Type B pancreatic cell (in vitro differentiated cells): ENCODE measurements around the gene BEST4. TPM values are rescaled to one million over a fixed set of nuclear protein-coding genes. Genes with fewer than 3 reads are reported as not detected.
A peak's percentile ranks its signal among the peaks of the same experiment; 100 is the strongest.
"Not testable (repeated sequence)": the region's sequence is repeated elsewhere in the genome, so short reads cannot be mapped to it uniquely, and the experiment has no call there.

Experiments
- DNase-seq: peaks from one replicate; pipeline ENCODE4 v3.0.0; 2021; ENCODE audit warnings: mixed read lengths; ENCODE audit not compliant: unreplicated experiment; ENCODE audit errors: extremely low spot score
- H3K27ac Mint-ChIP-seq: 2 replicates; pipeline ENCODE4 v1.8.0; 2021; ENCODE audit warnings: mild to moderate bottlenecking, mixed read lengths
- H3K27me3 Mint-ChIP-seq: 2 replicates; pipeline ENCODE4 v1.8.0; 2021; ENCODE audit warnings: mixed read lengths
- H3K36me3 Mint-ChIP-seq: 2 replicates; pipeline ENCODE4 v1.8.0; 2021; ENCODE audit warnings: mixed read lengths
- H3K4me1 Mint-ChIP-seq: one replicate; pipeline ENCODE4 v1.8.0; 2021; ENCODE audit warnings: mixed read lengths; ENCODE audit not compliant: unreplicated experiment
- H3K4me3 Mint-ChIP-seq: 2 replicates; pipeline ENCODE4 v1.8.0; 2021; ENCODE audit warnings: mild to moderate bottlenecking, mixed read lengths
- H3K9me3 Mint-ChIP-seq: 2 replicates; pipeline ENCODE4 v1.8.0; 2021; ENCODE audit warnings: mixed read lengths
- total RNA-seq: library from RNA; stranded (reverse); gene quantifications from 2 replicates; pipeline ENCODE4 v1.2.1, GENCODE V29; 2021; ENCODE audit warnings: low replicate concordance
- TF ChIP-seq, protein P1 (sequence below): fragments of 200-600 bp; sonication (generic); conservative IDR thresholded peaks from 2 replicates; pipeline ENCODE4 v1.5.0; 2021; ENCODE audit warnings: antibody characterized with exemption, mild to moderate bottlenecking

BEST4 gene
- total RNA-seq, 1 donor from 2014 or later, result 0.99 TPM

DNA sequence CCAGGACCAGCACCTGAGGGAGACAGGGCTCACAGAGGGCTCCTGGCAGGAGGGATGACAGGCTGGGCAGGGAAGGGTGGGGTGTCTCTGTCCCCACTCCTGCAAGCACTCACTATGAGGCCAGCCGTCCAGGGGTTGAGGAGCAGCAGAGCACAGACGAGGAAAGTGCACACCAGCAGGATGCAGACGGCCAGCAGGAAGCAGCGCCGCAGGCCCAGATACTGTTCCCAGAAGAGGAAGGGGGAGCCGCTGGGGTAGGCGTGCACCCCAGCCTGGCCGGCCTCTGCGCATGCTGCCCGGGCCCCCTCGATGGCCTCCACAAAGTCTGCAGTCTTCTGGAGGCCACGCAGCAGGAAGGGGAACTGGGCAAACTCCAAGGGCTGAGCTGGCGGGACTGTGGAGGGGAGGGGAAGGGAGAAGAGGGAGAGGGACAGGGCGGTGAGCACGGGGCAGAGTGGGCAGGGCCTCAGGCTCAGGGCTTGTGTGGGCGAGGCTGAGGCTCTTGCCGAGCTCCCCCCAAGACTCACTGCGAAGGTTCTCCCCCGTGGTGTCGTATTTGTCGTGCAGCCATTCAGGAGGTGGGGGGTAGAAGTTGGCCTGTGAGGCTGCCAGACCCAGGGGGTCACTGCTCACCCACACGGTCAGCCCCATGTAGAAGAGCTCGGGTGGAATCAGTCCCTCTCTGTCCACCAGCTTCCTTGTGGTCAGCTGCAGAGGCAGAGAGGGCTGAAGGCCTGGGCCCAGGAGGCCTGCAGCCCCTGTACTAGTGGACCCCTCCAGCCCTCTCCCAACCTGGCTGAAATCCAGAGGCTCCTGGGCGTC lies 38.6 kb upstream of the BEST4 start:
- Mint-ChIP-seq H3K36me3 (no peaks in the 10 kb centered on the region), H3K4me1 (peaks cover 6% of the 10 kb centered on the region), H3K4me3 (no peak overlapping the region), H3K9me3 (no peaks in the 10 kb centered on the region), H3K27me3 (no peaks in the 10 kb centered on the region), H3K27ac (no peak overlapping the region)
- TF ChIP-seq, protein P1, sequence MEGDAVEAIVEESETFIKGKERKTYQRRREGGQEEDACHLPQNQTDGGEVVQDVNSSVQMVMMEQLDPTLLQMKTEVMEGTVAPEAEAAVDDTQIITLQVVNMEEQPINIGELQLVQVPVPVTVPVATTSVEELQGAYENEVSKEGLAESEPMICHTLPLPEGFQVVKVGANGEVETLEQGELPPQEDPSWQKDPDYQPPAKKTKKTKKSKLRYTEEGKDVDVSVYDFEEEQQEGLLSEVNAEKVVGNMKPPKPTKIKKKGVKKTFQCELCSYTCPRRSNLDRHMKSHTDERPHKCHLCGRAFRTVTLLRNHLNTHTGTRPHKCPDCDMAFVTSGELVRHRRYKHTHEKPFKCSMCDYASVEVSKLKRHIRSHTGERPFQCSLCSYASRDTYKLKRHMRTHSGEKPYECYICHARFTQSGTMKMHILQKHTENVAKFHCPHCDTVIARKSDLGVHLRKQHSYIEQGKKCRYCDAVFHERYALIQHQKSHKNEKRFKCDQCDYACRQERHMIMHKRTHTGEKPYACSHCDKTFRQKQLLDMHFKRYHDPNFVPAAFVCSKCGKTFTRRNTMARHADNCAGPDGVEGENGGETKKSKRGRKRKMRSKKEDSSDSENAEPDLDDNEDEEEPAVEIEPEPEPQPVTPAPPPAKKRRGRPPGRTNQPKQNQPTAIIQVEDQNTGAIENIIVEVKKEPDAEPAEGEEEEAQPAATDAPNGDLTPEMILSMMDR, result no peak
- DNase-seq, result no peak

DNA sequence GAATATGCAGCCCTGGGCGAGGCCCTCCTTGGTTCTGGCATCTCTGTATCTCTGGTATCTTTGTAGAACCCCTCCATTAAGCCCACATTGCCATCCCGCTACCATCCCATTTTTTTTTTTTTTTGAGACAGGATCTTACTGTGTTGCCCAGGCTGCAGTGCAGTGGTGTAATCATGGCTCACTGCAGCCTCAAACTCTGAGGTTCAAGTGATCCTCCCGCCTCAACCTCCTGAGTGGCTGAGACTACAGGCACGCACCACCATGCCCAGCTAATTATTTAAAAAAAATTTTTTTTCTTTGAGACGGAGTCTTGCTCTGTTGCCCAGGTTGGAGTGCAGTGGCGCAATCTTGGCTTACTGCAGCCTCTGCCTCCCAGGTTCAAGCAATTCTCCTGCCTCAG lies 36.4 kb upstream of the BEST4 start:
- H3K9me3 Mint-ChIP-seq, H3K4me3 Mint-ChIP-seq, H3K4me1 Mint-ChIP-seq, H3K27me3 Mint-ChIP-seq, DNase-seq, H3K36me3 Mint-ChIP-seq, H3K27ac Mint-ChIP-seq: not testable (repeated sequence)

DNA sequence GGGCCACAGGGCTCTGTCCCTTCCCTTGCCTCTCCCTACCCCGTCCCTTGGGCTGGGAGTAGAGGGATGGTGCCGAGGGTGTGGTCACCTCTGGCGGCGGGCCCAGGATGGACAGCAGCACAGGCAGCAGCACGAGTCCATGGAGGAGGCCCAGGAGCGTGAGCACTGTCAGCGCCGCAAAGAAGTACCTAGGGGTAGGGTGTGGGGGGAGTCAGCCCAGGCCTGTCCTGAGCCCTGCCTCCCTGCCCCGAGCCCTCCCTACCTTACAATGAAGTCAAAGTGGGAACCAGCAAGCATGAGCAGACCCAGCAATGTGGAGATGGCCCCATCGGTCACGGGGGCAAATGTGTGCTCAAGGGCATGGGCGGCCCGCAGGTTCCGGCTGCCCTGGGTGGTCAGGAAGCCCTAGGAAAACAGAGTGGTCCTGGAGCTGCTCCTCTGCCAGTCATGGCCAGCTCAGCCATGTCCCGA lies 35.0 kb upstream of the BEST4 start:
- Mint-ChIP-seq H3K36me3 (no peaks in the 10 kb centered on the region), H3K27me3 (peaks cover 3% of the 10 kb centered on the region), H3K4me1 (peaks cover 16% of the 10 kb centered on the region), H3K27ac (no peak overlapping the region), H3K4me3 (no peak overlapping the region), H3K9me3 (no peaks in the 10 kb centered on the region)
- no peak for DNase-seq
- TF ChIP-seq, protein P1, result no peak

DNA sequence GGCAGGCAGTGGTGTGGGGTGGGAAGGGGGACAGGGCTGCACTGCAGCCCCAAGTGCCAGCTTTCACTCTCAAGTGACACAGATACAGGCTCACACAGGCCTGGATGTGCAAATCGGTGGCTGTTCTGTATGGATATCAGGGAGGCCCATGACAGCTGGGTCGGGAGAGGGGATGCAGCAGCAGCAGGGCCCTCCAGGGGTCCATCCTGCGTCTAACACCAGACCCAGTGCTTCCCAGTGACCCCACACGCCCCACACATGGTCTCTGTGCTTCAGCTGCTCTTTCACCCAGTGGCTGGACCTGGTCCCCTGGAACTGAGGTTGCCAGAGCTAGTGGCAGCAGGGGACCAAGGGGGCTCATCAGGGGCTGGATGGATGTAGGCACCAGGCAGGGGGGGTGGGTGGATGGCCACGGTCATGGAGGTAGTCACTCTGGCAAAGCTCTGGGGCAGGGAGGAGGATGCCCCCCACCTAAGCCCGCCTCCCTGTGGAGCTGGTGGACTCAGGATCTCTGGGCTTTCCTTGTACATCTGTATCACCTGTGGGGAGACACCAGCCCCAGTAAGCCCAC lies 34.2 kb upstream of the BEST4 start:
- H3K27ac Mint-ChIP-seq, result no peak overlapping the region
- H3K27me3 Mint-ChIP-seq, result peaks cover 3% of the 10 kb centered on the region
- H3K36me3 Mint-ChIP-seq, result no peaks in the 10 kb centered on the region
- DNase-seq, result no peak
- H3K4me1 Mint-ChIP-seq, result peaks cover 17% of the 10 kb centered on the region
- no peaks in the 10 kb centered on the region for H3K9me3 Mint-ChIP-seq
- no peak overlapping the region for H3K4me3 Mint-ChIP-seq
- TF ChIP-seq, protein P1, result no peak

DNA sequence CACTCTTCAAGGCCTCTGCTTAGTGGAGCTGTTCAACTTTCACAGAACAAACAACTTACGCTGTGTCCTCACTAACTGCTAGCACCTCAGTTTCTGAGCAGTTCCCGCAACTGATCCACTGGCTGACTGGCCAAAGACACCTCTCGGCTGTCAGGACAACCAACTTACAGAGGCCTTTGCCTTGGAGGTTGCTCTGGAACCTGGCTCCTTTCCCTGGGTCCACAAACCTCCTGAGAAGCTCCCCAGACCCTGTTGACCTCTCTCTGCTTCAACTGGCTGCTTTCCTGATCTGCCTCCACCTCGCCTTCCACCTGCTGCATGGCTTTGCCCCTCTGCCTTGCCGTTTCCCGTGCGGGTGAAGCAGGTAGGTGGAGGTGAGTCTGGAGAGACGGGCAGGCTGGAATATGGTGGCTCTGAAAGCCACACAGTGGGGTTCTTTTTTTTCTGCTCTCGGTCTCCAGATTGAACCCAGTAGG lies 33.3 kb upstream of the BEST4 start:
- Mint-ChIP-seq H3K4me3 (peak overlapping the region; percentile 92), H3K4me1 (peaks cover 17% of the 10 kb centered on the region), H3K27ac (peak overlapping the region; percentile 100), H3K9me3 (no peaks in the 10 kb centered on the region), H3K27me3 (peaks cover 3% of the 10 kb centered on the region), H3K36me3 (no peaks in the 10 kb centered on the region)
- DNase-seq, result no peak
- TF ChIP-seq, protein P1, result no peak
